Vagina (tissue), 2 donors: ENCODE results near the gene GATD1.

Experiments
- CTCF ChIP-seq, 3 experiments: fragments of 450-650 bp in 2 of 3; fragments of 200-600 bp in 1 of 3; sonication (generic) in 1 of 3; IDR thresholded peaks; one replicate each; pipeline ENCODE4 v1.5.1; 2017 to 2019; ENCODE audit warnings: antibody characterized with exemption in 3 of 3, mild to moderate bottlenecking in 2 of 3, moderate library complexity in 2 of 3
- POLR2A ChIP-seq, 2 donors: fragments of 450-650 bp; IDR thresholded peaks; one replicate each; pipeline ENCODE4 v1.6.1; 2017; ENCODE audit warnings: antibody characterized with exemption in 2 of 2, mild to moderate bottlenecking in 2 of 2, moderate library complexity in 2 of 2
- POLR2AphosphoS5 ChIP-seq, 2 donors: sonication (generic); formaldehyde crosslinking; IDR thresholded peaks; one replicate each; pipeline ENCODE4 v1.9.0; 2017; ENCODE audit warnings: antibody characterized with exemption in 2 of 2, mild to moderate bottlenecking in 2 of 2, low read depth in 1 of 2; ENCODE audit not compliant: insufficient read depth in 1 of 2

GRCh38 chr11:816433-816779, 39.1 kb upstream of the GATD1 start:
- TF ChIP-seq CTCF (IDR thresholded peaks at IDR 0.05) (no peak), POLR2A (IDR thresholded peaks at IDR 0.05) (no peak), POLR2AphosphoS5 (IDR thresholded peaks at IDR 0.05; ENCODE audit: insufficient read depth in 1 of 2, low read depth in 1 of 2) (no peak)
